Measurements from ENCODE around the gene HSF2BP.

- TF ChIP-seq CTCF (IDR thresholded peaks at IDR 0.05), result no peak
- no peak for TF ChIP-seq POLR2A (IDR thresholded peaks at IDR 0.05)
Measured at GRCh38 chr21:43588957-43589356, 70.3 kb downstream of the HSF2BP start.
